H9 (cell line): ENCODE data around the gene LAP3. TPM values are rescaled to one million over a fixed set of nuclear protein-coding genes. Genes with fewer than 3 reads are reported as not detected.

ENCODE experiments used
- DNase-seq: peaks from one replicate; pipeline ENCODE4 v3.0.0-alpha.2; 2017
- H2AFZ ChIP-seq: one replicate; pipeline ENCODE4 v1.6.1; 2013; ENCODE audit warnings: mild to moderate bottlenecking, low read length, control low read depth, moderate library complexity
- H2AK5ac ChIP-seq: 2 replicates; pipeline ENCODE4 v1.6.1; 2013; ENCODE audit warnings: low read length, control low read depth, mixed read lengths; ENCODE audit not compliant: insufficient read length
- H2BK120ac ChIP-seq: one replicate; pipeline ENCODE4 v1.6.1; 2013; ENCODE audit warnings: low read depth, mild to moderate bottlenecking, low read length, control low read depth, inconsistent platforms; ENCODE audit not compliant: poor library complexity, severe bottlenecking
- H2BK12ac ChIP-seq: 2 replicates; pipeline ENCODE4 v1.6.1; 2013; ENCODE audit warnings: low read length, control low read depth, mixed read lengths, low read depth; ENCODE audit not compliant: insufficient read length
- H2BK15ac ChIP-seq: 2 replicates; pipeline ENCODE4 v1.6.1; 2013; ENCODE audit warnings: low read depth, low read length, control low read depth
- H2BK20ac ChIP-seq: one replicate; pipeline ENCODE4 v1.6.1; 2013; ENCODE audit warnings: low read depth, mild to moderate bottlenecking, low read length, control low read depth, inconsistent platforms; ENCODE audit not compliant: poor library complexity, severe bottlenecking
- H2BK5ac ChIP-seq: 2 replicates; pipeline ENCODE4 v1.6.1; 2013; ENCODE audit warnings: low read length, control low read depth, mixed read lengths; ENCODE audit not compliant: insufficient read length
- H3K14ac ChIP-seq: 2 replicates; pipeline ENCODE4 v1.6.1; 2013; ENCODE audit warnings: low read length, control low read depth; ENCODE audit not compliant: insufficient read depth
- H3K18ac ChIP-seq: 2 replicates; pipeline ENCODE4 v1.6.1; 2013; ENCODE audit warnings: low read depth, mild to moderate bottlenecking, mixed read lengths, low read length, control low read depth; ENCODE audit not compliant: insufficient read length
- H3K23ac ChIP-seq: 2 replicates; pipeline ENCODE4 v1.6.1; 2013; ENCODE audit warnings: low read length, control low read depth, mixed read lengths, low read depth; ENCODE audit not compliant: insufficient read length
- H3K23me2 ChIP-seq: 2 replicates; pipeline ENCODE4 v1.6.1; 2013; ENCODE audit warnings: low read depth, mild to moderate bottlenecking, mixed read lengths, low read length, control low read depth; ENCODE audit not compliant: insufficient read length, poor library complexity, severe bottlenecking
- H3K27ac ChIP-seq: 2 replicates; pipeline ENCODE4 v1.5.1; 2013; ENCODE audit warnings: low read length, control low read depth, mixed read lengths, low read depth; ENCODE audit not compliant: insufficient read length
- H3K27me3 ChIP-seq: 2 replicates; pipeline ENCODE4 v1.6.1; 2013; ENCODE audit warnings: low read length, control low read depth, inconsistent platforms; ENCODE audit not compliant: insufficient read depth
- H3K4ac ChIP-seq: 2 replicates; pipeline ENCODE4 v1.6.1; 2013; ENCODE audit warnings: low read depth, mild to moderate bottlenecking, control low read depth, inconsistent platforms, low read length, moderate library complexity
- H3K4me1 ChIP-seq: 2 replicates; pipeline ENCODE4 v1.6.1; 2013; ENCODE audit warnings: low read length, control low read depth, inconsistent platforms; ENCODE audit not compliant: insufficient read depth
- H3K4me2 ChIP-seq: 2 replicates; pipeline ENCODE4 v1.6.1; 2013; ENCODE audit warnings: low read length, control low read depth, mixed read lengths; ENCODE audit not compliant: insufficient read length, insufficient read depth
- H3K56ac ChIP-seq: 2 replicates; pipeline ENCODE4 v1.6.1; 2013; ENCODE audit warnings: low read depth, mild to moderate bottlenecking, mixed read lengths, low read length, control low read depth; ENCODE audit not compliant: insufficient read length
- H3K79me1 ChIP-seq: 2 replicates; pipeline ENCODE4 v1.6.1; 2013; ENCODE audit warnings: low read depth, mild to moderate bottlenecking, moderate library complexity, low read length, control low read depth, inconsistent platforms; ENCODE audit not compliant: insufficient read depth, poor library complexity, severe bottlenecking
- H3K79me2 ChIP-seq: 2 replicates; pipeline ENCODE4 v1.6.1; 2013; ENCODE audit warnings: low read length, control low read depth, inconsistent platforms; ENCODE audit not compliant: insufficient read depth
- H3K9ac ChIP-seq: 2 replicates; pipeline ENCODE4 v1.6.1; 2013; ENCODE audit warnings: low read length, control low read depth, mixed read lengths; ENCODE audit not compliant: insufficient read length; ENCODE audit errors: extremely low read depth
- H3K9me3 ChIP-seq: one replicate; pipeline ENCODE4 v1.6.1; 2013; ENCODE audit warnings: low read depth, low read length, inconsistent platforms; ENCODE audit not compliant: control insufficient read depth
- H3T11ph ChIP-seq: one replicate; pipeline ENCODE4 v1.6.1; 2013; ENCODE audit warnings: mild to moderate bottlenecking, low read length, control low read depth, inconsistent platforms
- H4K20me1 ChIP-seq: one replicate; pipeline ENCODE4 v1.6.1; 2013; ENCODE audit not compliant: control insufficient read depth, insufficient read length, insufficient read depth
- H4K5ac ChIP-seq: 2 replicates; pipeline ENCODE4 v1.6.1; 2013; ENCODE audit warnings: low read depth, mild to moderate bottlenecking, mixed read lengths, low read length, control low read depth; ENCODE audit not compliant: insufficient read length
- H4K8ac ChIP-seq: replicated peaks from 2 replicates; pipeline ENCODE4 v1.6.1; 2013; ENCODE audit warnings: low read length, control low read depth, mixed read lengths, low read depth; ENCODE audit not compliant: insufficient read length
- H4K91ac ChIP-seq: 2 replicates; pipeline ENCODE4 v1.6.1; 2013; ENCODE audit warnings: low read depth, mild to moderate bottlenecking, moderate library complexity, mixed read lengths, low read length, control low read depth; ENCODE audit not compliant: insufficient read length
- H3K27ac Mint-ChIP-seq, 3 experiments: 2 replicates in 2 of 3; 3 replicates in 1 of 3; pipeline ENCODE4 v1.8.0; 2020 to 2021; ENCODE audit warnings: mixed read lengths in 3 of 3, mild to moderate bottlenecking in 1 of 3, moderate library complexity in 1 of 3
- H3K27me3 Mint-ChIP-seq: 2 replicates; pipeline ENCODE4 v1.8.0; 2021; ENCODE audit warnings: low read depth, mild to moderate bottlenecking, moderate library complexity, mixed read lengths
- H3K36me3 Mint-ChIP-seq, 3 experiments: 2 replicates in 2 of 3; 3 replicates in 1 of 3; pipeline ENCODE4 v1.8.0; 2020 to 2021; ENCODE audit warnings: low read depth in 3 of 3, mixed read lengths in 3 of 3; ENCODE audit not compliant: insufficient read depth in 1 of 3
- H3K4me1 Mint-ChIP-seq, 2 experiments: 2 replicates each; pipeline ENCODE4 v1.8.0; 2020; ENCODE audit warnings: mixed read lengths in 2 of 2
- H3K4me3 Mint-ChIP-seq, 2 experiments: 2 replicates in 1 of 2; 3 replicates in 1 of 2; pipeline ENCODE4 v1.8.0; 2020 to 2021; ENCODE audit warnings: mild to moderate bottlenecking in 2 of 2, mixed read lengths in 2 of 2, moderate library complexity in 1 of 2
- H3K9me3 Mint-ChIP-seq, 2 experiments: 2 replicates in 1 of 2; 3 replicates in 1 of 2; pipeline ENCODE4 v1.8.0; 2020; ENCODE audit warnings: mild to moderate bottlenecking in 2 of 2, mixed read lengths in 2 of 2, moderate library complexity in 1 of 2
- CTCF ChIP-seq: fragments of 200-600 bp; sonication (generic); conservative IDR thresholded peaks from 3 replicates; pipeline ENCODE4 v1.8.0; 2021; ENCODE audit warnings: antibody characterized with exemption, mild to moderate bottlenecking
- WGBS: extraction: QIAGEN DNeasy Blood & Tissue Kit; methylation state at CpG from one replicate; pipeline ENCODE4 v1.1.7; 2013; ENCODE audit warnings: missing lambda C conversion rate, low lambda C conversion rate, mixed read lengths; ENCODE audit not compliant: insufficient read length; ENCODE audit errors: extremely low coverage; 5-methylcytosine and 5-hydroxymethylcytosine counted together
- total RNA-seq: library from RNA; stranded (reverse); gene quantifications from 2 replicates; pipeline ENCODE4 v1.2.1, GENCODE V29; 2021

Gene LAP3
- total RNA-seq, 1 experiment from 2014 or later = 53.2 TPM

- Histone ChIP-seq H2BK12ac (no peak overlapping the region), H3K79me2 (no peaks in the 10 kb centered on the region), H3K23ac (no peak overlapping the region), H2BK5ac (no peak overlapping the region), H2BK120ac (no peak overlapping the region), H3K9ac (no peak overlapping the region), H2AK5ac (no peak overlapping the region), H2AFZ (no peak overlapping the region), H2BK20ac (no peak overlapping the region), H3K4me1 (no peaks in the 10 kb centered on the region; the same call in 1 of the 2 replicates), H3K27ac (no peak overlapping the region), H4K8ac (no peak overlapping the region), H3K4me2 (no peak overlapping the region), H3K23me2 (no peaks in the 10 kb centered on the region), H3T11ph (no peak overlapping the region), H2BK15ac (no peak overlapping the region), H4K20me1 (no peaks in the 10 kb centered on the region), H4K5ac (no peak overlapping the region), H3K4ac (no peak overlapping the region), H3K18ac (no peak overlapping the region), H3K14ac (no peak overlapping the region), H4K91ac (no peak overlapping the region), H3K79me1 (no peaks in the 10 kb centered on the region), H3K27me3 (no peaks in the 10 kb centered on the region), H3K9me3 (no peaks in the 10 kb centered on the region), H3K56ac (no peak overlapping the region)
- WGBS = no CpG with 5 or more reads among the region's 10 CpGs
- DNase-seq = no peak
- Mint-ChIP-seq H3K4me3 (no peak overlapping the region), H3K36me3 (no peaks in the 10 kb centered on the region), H3K27me3 (peaks cover 13% of the 10 kb centered on the region), H3K4me1 (0 out of 4 replicates have a peak, but pooled peaks cover 0 to 1% of the 10 kb centered on the region in 2 experiments), H3K9me3 (no peaks in the 10 kb centered on the region), H3K27ac (no peak overlapping the region)
- TF ChIP-seq CTCF = no peak
Measured at GRCh38 chr4:17528551-17529165, 48.3 kb upstream of the LAP3 start.
